WTC11 (cell line): ENCODE results near the gene HECW1. TPM values are rescaled to one million over a fixed set of nuclear protein-coding genes. Genes with fewer than 3 reads are reported as not detected.
A peak's percentile ranks its signal among the peaks of the same experiment; 100 is the strongest.

Experiments
- ATAC-seq: fragments of 200-7000 bp; cut with Tn5 transposase; 2 replicates; pipeline ENCODE4 v1.10.0; 2021; ENCODE audit warnings: mild to moderate bottlenecking, moderate library complexity
- CTCF ChIA-PET: fragments of 300-600 bp; sonication (Branson Sonifier 250); formaldehyde crosslinking; loops from one replicate; lab custom pipeline; 2021; ENCODE audit warnings: antibody characterized with exemption; lab: Charles Lee
- POLR2A ChIA-PET: fragments of 350-600 bp; sonication (Branson Sonifier 250); formaldehyde crosslinking; loops from one replicate; lab custom pipeline; 2021; ENCODE audit warnings: antibody characterized with exemption; lab: Charles Lee
- DNase-seq: peaks from one replicate; pipeline ENCODE4 v3.0.0; 2021; ENCODE audit warnings: low spot score
- H3K27ac Mint-ChIP-seq: 2 replicates; pipeline ENCODE4 v1.8.0; 2021; ENCODE audit warnings: mixed read lengths
- H3K27me3 Mint-ChIP-seq: 2 replicates; pipeline ENCODE4 v1.8.0; 2021; ENCODE audit warnings: low read depth, mild to moderate bottlenecking, moderate library complexity, mixed read lengths
- H3K36me3 Mint-ChIP-seq: 2 replicates; pipeline ENCODE4 v1.8.0; 2021; ENCODE audit warnings: mixed read lengths
- H3K4me1 Mint-ChIP-seq: 2 replicates; pipeline ENCODE4 v1.8.0; 2022; ENCODE audit warnings: mixed read lengths
- H3K4me3 Mint-ChIP-seq: 2 replicates; pipeline ENCODE4 v1.8.0; 2021; ENCODE audit warnings: mild to moderate bottlenecking, moderate library complexity, mixed read lengths
- H3K9me3 Mint-ChIP-seq: 2 replicates; pipeline ENCODE4 v1.8.0; 2021; ENCODE audit warnings: mixed read lengths
- AFF4 ChIP-seq: sonication (generic); formaldehyde crosslinking; IDR thresholded peaks from 2 replicates; pipeline ENCODE4 v1.8.1; 2023; ENCODE audit warnings: mild to moderate bottlenecking, missing genetic modification reagents, borderline replicate concordance
- ARID4B ChIP-seq: sonication (generic); formaldehyde crosslinking; IDR thresholded peaks from 2 replicates; pipeline ENCODE4 v1.8.0; 2023; ENCODE audit warnings: missing genetic modification reagents, mild to moderate bottlenecking, borderline replicate concordance
- ESRRA ChIP-seq: sonication (generic); formaldehyde crosslinking; IDR thresholded peaks from 2 replicates; pipeline ENCODE4 v1.8.1; 2022; ENCODE audit warnings: mild to moderate bottlenecking, missing genetic modification reagents, borderline replicate concordance
- ETV6 ChIP-seq: sonication (generic); formaldehyde crosslinking; IDR thresholded peaks from 2 replicates; pipeline ENCODE4 v1.8.1; 2022; ENCODE audit warnings: mild to moderate bottlenecking, missing genetic modification reagents
- FOXK1 ChIP-seq: sonication (generic); formaldehyde crosslinking; IDR thresholded peaks from 2 replicates; pipeline ENCODE4 v1.8.0; 2022; ENCODE audit warnings: mild to moderate bottlenecking, moderate library complexity, missing genetic modification reagents
- HMGXB4 ChIP-seq: sonication (generic); formaldehyde crosslinking; IDR thresholded peaks from 2 replicates; pipeline ENCODE4 v1.8.1; 2023; ENCODE audit warnings: mild to moderate bottlenecking, moderate library complexity, missing genetic modification reagents
- NR1H2 ChIP-seq: sonication (generic); formaldehyde crosslinking; IDR thresholded peaks from 2 replicates; pipeline ENCODE4 v1.9.0; 2021; ENCODE audit warnings: mild to moderate bottlenecking, moderate library complexity, missing genetic modification reagents
- RORB ChIP-seq: fragments of 250-450 bp; sonication (Bioruptor Pico); IDR thresholded peaks from 2 replicates; pipeline ENCODE4 v1.9.0; 2021; ENCODE audit warnings: mild to moderate bottlenecking
- TP53 ChIP-seq: sonication (generic); formaldehyde crosslinking; IDR thresholded peaks from 2 replicates; pipeline ENCODE4 v1.8.1; 2023; ENCODE audit warnings: mild to moderate bottlenecking, missing genetic modification reagents
- ZNF219 ChIP-seq: sonication (generic); formaldehyde crosslinking; IDR thresholded peaks from 2 replicates; pipeline ENCODE4 v1.8.0; 2023; ENCODE audit warnings: missing genetic modification reagents, mild to moderate bottlenecking, borderline replicate concordance
- ZNF396 ChIP-seq: fragments of 250-450 bp; sonication (Bioruptor Pico); IDR thresholded peaks from 2 replicates; pipeline ENCODE4 v1.8.0; 2021; ENCODE audit warnings: mild to moderate bottlenecking, moderate library complexity, borderline replicate concordance
- total RNA-seq: library from RNA; stranded (reverse); gene quantifications from 3 replicates; pipeline ENCODE4 v1.2.3, GENCODE V29; 2021

HECW1 gene
- total RNA-seq, 1 experiment from 2014 or later = 6.1 TPM

- Mint-ChIP-seq H3K9me3 (no peaks in the 10 kb centered on the region), H3K4me1 (peaks cover 15% of the 10 kb centered on the region), H3K36me3 (no peaks in the 10 kb centered on the region; the same call in 1 of the 2 replicates)
- CTCF ChIA-PET = interaction anchor here (0.9 to 1.6 kb wide), 2 partner anchors 8 to 650 kb away, joined by 3 to 7 read pairs; partner anchors contain the start of gene STK17A
- ATAC-seq = no peak
- no peak for DNase-seq
- POLR2A ChIA-PET = no interaction called here
- no peak for TF ChIP-seq ETV6
- no peak for TF ChIP-seq FOXK1
- TF ChIP-seq ZNF396 (CRISPR knock-in tag) = no peak
- no peak for TF ChIP-seq ESRRA (CRISPR knock-in tag)
- TF ChIP-seq TP53 (CRISPR knock-in tag) = no peak
- TF ChIP-seq HMGXB4 = no peak
- TF ChIP-seq AFF4 = no peak
- TF ChIP-seq ARID4B (CRISPR knock-in tag) = no peak
- TF ChIP-seq RORB (CRISPR knock-in tag) = no peak
- no peak for TF ChIP-seq ZNF219 (CRISPR knock-in tag)
- TF ChIP-seq, all 79 proteins: peak for 0
- no peaks in the 10 kb centered on the region for H3K27me3 Mint-ChIP-seq
- no peak overlapping the region for H3K4me3 Mint-ChIP-seq
- 0 out of 2 replicates have a peak overlapping the region, but pooled peaks have one; percentile 21 for H3K27ac Mint-ChIP-seq
Observed at GRCh38 chr7:43590862-43591557, 478.6 kb downstream of the HECW1 start.

GRCh38 chr7:43591558-43592180 lies 479.2 kb downstream of the HECW1 start:
- H3K4me3 Mint-ChIP-seq = no peak overlapping the region
- H3K27ac Mint-ChIP-seq = 0 out of 2 replicates have a peak overlapping the region, but pooled peaks have one; percentile 21
- ChIA-PET CTCF (interaction anchor here (1.6 kb wide), 1 partner anchor 9 kb away, joined by 7 read pairs; the partner anchor contains the start of gene STK17A), POLR2A (interaction anchor here (0.9 kb wide), 1 partner anchor 15 kb away, joined by 5 read pairs; no protein-coding TSS in a partner anchor)
- H3K27me3 Mint-ChIP-seq = no peaks in the 10 kb centered on the region
- H3K4me1 Mint-ChIP-seq = peaks cover 11% of the 10 kb centered on the region
- TF ChIP-seq NR1H2 (CRISPR knock-in tag) = no peak
- H3K9me3 Mint-ChIP-seq = no peaks in the 10 kb centered on the region
- ATAC-seq = no peak
- DNase-seq = no peak
- H3K36me3 Mint-ChIP-seq = no peaks in the 10 kb centered on the region; the same call in 1 of the 2 replicates
